Mucosa of rectum (tissue), 2 donors: ENCODE results near the gene CDK11B.
"Not testable (repeated sequence)": the region's sequence is repeated elsewhere in the genome, so short reads cannot be mapped to it uniquely, and the experiment has no call there.

ENCODE experiments used
- H3K27ac ChIP-seq, 2 donors: one replicate each; pipeline ENCODE4 v1.7.0; 2013; ENCODE audit warnings: inconsistent platforms in 2 of 2, low read depth in 2 of 2, low read length in 2 of 2
- H3K27me3 ChIP-seq, 2 donors: one replicate each; pipeline ENCODE4 v1.7.0; 2013; ENCODE audit warnings: low read length in 2 of 2; ENCODE audit not compliant: control insufficient read depth in 2 of 2, insufficient read depth in 2 of 2
- H3K36me3 ChIP-seq, 2 donors: one replicate each; pipeline ENCODE4 v1.7.0; 2013; ENCODE audit warnings: low read length in 2 of 2; ENCODE audit not compliant: control insufficient read depth in 2 of 2, insufficient read depth in 2 of 2
- H3K4me1 ChIP-seq, 2 donors: one replicate each; pipeline ENCODE4 v1.7.0; 2013; ENCODE audit warnings: low read length in 2 of 2, mild to moderate bottlenecking in 1 of 2; ENCODE audit not compliant: control insufficient read depth in 2 of 2, insufficient read depth in 2 of 2
- H3K4me3 ChIP-seq, 2 donors: one replicate each; pipeline ENCODE4 v1.7.0; 2013; ENCODE audit warnings: low read length in 2 of 2
- H3K9ac ChIP-seq, 2 donors: one replicate each; pipeline ENCODE4 v1.7.0; 2013; ENCODE audit warnings: low read length in 2 of 2, low read depth in 1 of 2, mild to moderate bottlenecking in 1 of 2
- H3K9me3 ChIP-seq, 2 donors: one replicate each; pipeline ENCODE4 v1.7.0; 2013; ENCODE audit warnings: low read length in 2 of 2; ENCODE audit not compliant: control insufficient read depth in 2 of 2
- donor health status: healthy.
- donor health status: Normal muscosa, but diverticular disease.

CDK11B gene

DNA sequence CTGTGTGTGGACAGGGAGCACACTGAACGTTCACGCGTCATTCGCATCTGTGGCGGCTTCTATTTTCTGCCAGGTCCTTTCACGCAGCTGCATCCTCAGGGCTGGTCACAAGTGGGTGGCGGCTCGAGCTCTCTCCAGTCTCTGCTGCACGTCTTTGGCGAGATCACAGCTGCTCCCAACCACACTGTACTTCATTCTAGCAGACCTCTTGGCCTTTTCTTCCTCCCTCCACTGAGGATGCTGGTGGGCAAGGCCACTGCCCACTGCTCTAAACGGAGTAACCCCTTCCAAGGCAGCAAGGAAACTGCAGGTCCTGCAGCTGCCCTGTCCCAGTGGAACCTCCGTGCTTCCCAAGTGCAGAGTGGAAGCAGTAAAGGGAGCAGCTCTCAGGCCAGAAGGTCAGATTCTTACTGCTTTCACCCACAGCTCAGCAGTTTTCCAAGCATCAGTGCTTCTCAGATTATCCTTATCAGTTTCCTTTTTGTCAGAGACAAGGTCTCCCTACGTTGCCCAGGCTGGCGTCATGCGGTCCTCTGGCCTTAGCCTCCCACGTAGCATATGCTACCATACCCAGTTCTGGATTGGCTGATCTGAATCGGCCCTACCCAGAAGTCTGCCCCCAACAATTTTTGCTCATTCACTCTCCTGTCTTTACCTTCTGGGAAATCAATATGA, 11.1 kb downstream of the CDK11B start:
- Histone ChIP-seq H3K27ac (peak overlapping the region; percentile 90 to 95), H3K36me3 (peaks cover 23 to 35% of the 10 kb centered on the region in 2 donors), H3K4me1 (peaks cover 15 to 22% of the 10 kb centered on the region in 2 donors), H3K9ac (peak overlapping the region in 1 of 2 donors; percentile 51)
- not testable (repeated sequence) for H3K4me3 ChIP-seq, H3K27me3 ChIP-seq, H3K9me3 ChIP-seq

- not testable (repeated sequence) for H3K4me3 ChIP-seq, H3K27me3 ChIP-seq, H3K9ac ChIP-seq, H3K27ac ChIP-seq, H3K9me3 ChIP-seq
- H3K4me1 ChIP-seq, result peaks cover 15 to 22% of the 10 kb centered on the region in 2 donors
- H3K36me3 ChIP-seq, result peaks cover 12 to 24% of the 10 kb centered on the region in 2 donors
Measured at GRCh38 chr1:1646326-1646725, 12.5 kb downstream of the CDK11B start.

GRCh38 chr1:1640711-1641461, 17.9 kb downstream of the CDK11B start:
- H3K27ac ChIP-seq, H3K4me3 ChIP-seq, H3K27me3 ChIP-seq, H3K9ac ChIP-seq, H3K4me1 ChIP-seq, H3K9me3 ChIP-seq: not testable (repeated sequence)
- peaks cover 9 to 12% of the 10 kb centered on the region in 2 donors for H3K36me3 ChIP-seq

DNA sequence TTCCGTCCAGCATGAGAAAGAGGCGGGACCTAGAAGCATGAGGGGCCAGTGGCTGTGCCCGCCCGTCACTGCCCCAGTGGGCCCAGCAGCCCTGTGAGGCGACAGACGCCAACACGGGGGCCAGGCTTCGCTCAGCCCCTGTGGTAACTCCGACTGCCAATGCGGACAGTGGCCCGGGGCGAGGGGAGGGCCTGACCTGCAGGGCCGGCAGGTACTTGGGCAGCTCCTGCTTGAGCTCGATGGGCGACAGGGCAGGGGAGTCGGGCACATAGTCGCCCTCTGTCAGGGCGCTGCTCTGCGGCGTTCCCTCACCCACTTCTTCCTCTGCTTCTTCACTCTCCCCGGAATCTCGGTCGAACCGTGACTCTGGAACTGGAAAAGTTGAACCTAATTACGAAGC, 18.7 kb downstream of the CDK11B start:
- H3K9ac ChIP-seq, H3K36me3 ChIP-seq, H3K4me1 ChIP-seq, H3K4me3 ChIP-seq, H3K27me3 ChIP-seq, H3K27ac ChIP-seq, H3K9me3 ChIP-seq: not testable (repeated sequence)

DNA sequence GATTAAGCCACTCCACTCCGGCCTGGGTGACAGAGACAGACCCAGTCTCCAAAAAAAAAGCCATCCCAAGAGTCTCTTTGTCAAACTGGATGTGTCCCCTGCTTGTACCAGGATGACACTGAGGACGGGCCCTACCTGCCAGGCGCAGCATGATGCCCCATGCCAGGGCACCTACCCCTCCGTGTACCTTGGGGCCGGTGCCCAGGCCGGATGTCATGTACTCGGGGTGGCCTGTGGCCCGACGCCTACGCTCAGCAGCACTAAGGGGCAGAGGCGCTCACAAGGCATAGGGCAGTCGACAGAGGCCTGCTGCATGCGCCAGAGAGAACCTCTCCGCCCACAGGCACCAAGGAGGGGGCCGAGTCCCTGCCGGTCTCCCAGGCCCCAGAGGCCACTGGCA, 19.4 kb downstream of the CDK11B start:
- not testable (repeated sequence) for H3K27me3 ChIP-seq, H3K36me3 ChIP-seq, H3K27ac ChIP-seq, H3K4me3 ChIP-seq, H3K9me3 ChIP-seq, H3K9ac ChIP-seq, H3K4me1 ChIP-seq

GRCh38 chr1:1638528-1638927, 20.3 kb downstream of the CDK11B start:
- H3K27ac ChIP-seq, H3K9me3 ChIP-seq, H3K4me1 ChIP-seq, H3K9ac ChIP-seq, H3K27me3 ChIP-seq, H3K36me3 ChIP-seq, H3K4me3 ChIP-seq: not testable (repeated sequence)

GRCh38 chr1:1637479-1637875, 21.3 kb downstream of the CDK11B start:
- not testable (repeated sequence) for H3K36me3 ChIP-seq, H3K27me3 ChIP-seq, H3K4me1 ChIP-seq, H3K9me3 ChIP-seq, H3K4me3 ChIP-seq, H3K27ac ChIP-seq, H3K9ac ChIP-seq

GRCh38 chr1:1636621-1637478, 22.0 kb downstream of the CDK11B start:
- H3K36me3 ChIP-seq, H3K4me3 ChIP-seq, H3K9me3 ChIP-seq, H3K27ac ChIP-seq, H3K4me1 ChIP-seq, H3K27me3 ChIP-seq, H3K9ac ChIP-seq: not testable (repeated sequence)

- not testable (repeated sequence) for H3K4me1 ChIP-seq, H3K27ac ChIP-seq, H3K4me3 ChIP-seq, H3K9ac ChIP-seq, H3K36me3 ChIP-seq, H3K9me3 ChIP-seq, H3K27me3 ChIP-seq
Measured at GRCh38 chr1:1634613-1635012, 24.2 kb downstream of the CDK11B start.

DNA sequence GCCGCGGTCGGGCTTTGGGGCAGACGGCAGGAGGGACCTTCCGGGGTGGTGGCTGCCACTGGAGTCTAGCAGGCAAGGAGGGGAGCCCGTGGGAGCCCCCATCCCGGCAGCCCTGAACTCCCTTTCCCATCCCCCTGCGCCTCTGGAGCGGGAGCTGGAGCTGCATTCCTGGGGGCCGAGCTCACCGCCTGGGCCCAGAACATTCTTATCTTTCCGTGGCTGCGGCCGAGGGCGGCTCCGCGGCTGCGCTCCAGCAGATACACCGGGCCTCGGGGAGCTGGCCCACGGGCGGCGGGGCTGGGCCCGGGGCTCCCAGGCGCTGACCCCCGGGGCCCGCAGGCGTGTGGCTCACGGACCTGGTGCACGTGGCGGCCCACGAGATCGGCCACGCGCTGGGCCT, 25.4 kb downstream of the CDK11B start:
- not testable (repeated sequence) for H3K4me1 ChIP-seq, H3K36me3 ChIP-seq, H3K4me3 ChIP-seq, H3K27me3 ChIP-seq, H3K9me3 ChIP-seq, H3K9ac ChIP-seq, H3K27ac ChIP-seq
